HG02840 (cell line): ENCODE data around the gene PAPOLA.
A peak's percentile ranks its signal among the peaks of the same experiment; 100 is the strongest.
"Not testable (repeated sequence)": the region's sequence is repeated elsewhere in the genome, so short reads cannot be mapped to it uniquely, and the experiment has no call there.

Experiments used
- ATAC-seq: cut with Tn5 transposase; IDR thresholded peaks from one replicate; pipeline ENCODE4 v1.9.1; 2021; ENCODE audit warnings: mild to moderate bottlenecking, moderate library complexity, moderate number of reproducible peaks; ENCODE audit not compliant: unreplicated experiment, low FRiP score

Gene PAPOLA

DNA sequence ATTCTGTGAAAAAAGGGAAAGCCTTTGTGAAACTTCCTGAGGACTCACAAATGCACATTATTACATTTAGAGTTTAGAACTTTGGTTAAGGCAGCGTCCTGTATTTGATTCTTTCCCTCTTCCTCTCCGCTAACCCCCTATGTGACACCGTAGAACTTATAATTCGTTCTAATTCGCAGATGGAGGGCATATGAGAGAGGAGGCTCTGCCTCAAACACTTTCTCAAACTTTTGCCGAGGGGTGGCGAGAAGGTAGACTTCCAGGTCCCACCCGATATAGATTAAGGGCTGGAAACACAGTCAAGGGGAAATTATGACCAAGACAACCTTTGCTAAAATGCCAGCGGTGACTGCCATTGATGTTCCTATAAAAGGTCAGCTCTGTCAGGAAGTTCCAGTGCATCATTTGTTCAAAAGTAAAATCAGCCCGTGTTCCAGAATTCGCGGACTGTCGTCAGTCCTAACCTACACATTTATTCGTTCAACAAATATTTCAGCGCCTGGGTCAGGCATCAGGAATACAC is 904 bp upstream of the PAPOLA start:
- ATAC-seq, result no peak

DNA sequence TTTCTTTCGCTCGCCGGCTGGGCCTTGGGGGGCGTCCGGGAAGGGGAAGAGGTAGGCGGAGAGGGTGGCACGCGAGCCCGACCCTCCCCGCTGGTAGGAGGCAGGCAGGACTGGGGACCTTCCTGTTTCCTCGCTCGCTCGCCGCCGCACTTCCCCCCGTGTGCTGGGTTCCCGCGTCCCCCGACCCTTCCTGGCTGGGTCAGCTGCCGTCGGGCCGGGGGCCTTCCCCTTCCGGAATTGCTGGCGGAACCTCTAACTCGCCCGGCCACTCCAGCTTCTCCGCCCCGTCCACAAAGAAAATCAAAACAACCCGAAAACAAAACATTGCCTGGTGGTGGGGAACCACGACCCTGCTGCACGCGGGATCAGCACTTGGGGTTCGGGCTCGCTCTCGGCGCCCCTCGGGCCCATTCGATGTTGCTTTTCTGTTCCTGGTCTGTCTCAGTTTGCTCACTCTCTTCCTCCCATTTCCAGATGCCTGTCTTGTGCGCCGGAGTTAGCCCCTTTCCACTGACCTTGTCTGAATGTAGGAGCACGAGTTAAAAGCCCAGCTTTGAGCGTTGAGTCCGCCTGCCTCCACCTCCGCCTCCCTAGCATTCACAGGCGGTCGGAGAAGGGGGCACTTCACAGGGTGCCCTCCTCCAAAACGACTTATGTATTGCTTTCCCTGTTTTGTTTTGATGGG is 581 bp downstream of the PAPOLA start:
- peak; percentile 33 for ATAC-seq

DNA sequence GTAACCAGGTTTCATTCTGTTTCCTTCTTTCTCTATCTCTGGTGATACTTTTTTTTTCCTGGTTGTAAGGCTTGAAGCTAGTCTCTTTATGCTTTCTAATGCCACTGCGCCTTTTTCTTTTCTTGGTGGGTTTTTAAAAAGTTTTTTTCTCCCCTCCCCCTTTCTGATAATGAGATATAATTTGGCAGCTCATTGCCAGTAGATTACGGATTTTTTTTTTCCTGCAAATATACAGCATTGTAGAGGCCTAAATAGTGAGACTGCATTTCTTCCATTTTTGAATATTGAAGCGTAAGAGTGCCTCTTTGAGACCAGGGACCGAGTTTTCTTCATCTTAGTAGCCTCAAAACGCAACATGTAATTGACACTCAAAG is 1.1 kb downstream of the PAPOLA start:
- no peak for ATAC-seq

DNA sequence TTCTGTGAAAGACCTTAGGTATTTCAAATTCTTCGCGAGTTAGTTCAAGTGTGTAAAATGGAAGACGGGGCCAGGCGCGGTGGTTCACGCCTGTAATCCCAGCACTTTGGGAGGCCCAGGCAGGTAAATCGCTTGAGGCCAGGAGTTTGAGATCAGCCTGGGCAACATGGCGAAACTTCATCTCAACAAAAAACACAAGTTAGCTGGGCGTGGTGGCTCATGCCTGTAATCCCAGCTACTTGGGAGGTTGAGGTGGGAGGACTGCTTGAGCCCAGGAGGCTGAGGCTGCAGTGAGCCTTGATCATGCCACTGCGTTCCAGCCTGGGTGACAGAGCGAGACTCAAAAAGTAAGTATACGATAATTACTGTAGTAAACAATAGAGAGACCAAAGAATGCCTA is 2.2 kb downstream of the PAPOLA start:
- not testable (repeated sequence) for ATAC-seq

DNA sequence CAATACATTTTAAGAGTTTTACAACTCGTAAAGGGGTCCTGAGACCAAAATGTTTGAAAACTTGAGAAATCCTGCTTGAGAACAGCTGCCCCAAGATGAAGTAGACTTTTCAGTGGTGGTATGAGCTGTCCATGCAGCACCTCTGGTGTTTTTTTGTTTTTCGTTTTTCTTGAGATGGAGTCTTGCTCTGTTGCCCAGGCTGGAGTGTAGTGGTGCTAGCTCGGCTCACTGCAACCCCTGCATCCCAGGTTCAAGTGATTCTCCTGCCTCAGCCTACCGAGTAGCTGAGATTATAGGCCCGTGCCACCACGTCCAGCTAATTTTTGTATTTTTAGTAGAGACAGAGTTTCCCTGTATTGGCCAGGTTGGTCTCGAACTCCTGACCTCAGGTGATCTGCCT is 5.5 kb downstream of the PAPOLA start:
- ATAC-seq, result no peak

DNA sequence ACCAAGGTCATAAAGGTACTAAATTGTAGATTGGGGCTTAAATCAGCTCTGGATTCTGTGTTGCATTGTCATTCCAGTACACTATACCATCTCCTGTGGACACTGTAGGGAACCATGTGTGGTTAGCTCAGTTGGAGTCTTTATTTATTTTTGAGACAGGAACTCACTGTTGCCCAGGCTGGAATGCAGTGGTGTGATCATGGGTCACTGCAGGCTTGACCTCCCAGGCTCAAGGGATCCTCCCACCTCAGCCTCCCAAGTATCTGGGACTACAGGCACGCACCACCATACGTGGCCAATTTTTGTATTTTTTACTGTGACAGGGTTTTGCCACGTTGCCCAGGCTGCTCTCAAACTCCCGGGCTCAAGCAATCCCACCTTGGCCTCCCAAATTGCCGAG is 6.7 kb downstream of the PAPOLA start:
- ATAC-seq, result no peak

DNA sequence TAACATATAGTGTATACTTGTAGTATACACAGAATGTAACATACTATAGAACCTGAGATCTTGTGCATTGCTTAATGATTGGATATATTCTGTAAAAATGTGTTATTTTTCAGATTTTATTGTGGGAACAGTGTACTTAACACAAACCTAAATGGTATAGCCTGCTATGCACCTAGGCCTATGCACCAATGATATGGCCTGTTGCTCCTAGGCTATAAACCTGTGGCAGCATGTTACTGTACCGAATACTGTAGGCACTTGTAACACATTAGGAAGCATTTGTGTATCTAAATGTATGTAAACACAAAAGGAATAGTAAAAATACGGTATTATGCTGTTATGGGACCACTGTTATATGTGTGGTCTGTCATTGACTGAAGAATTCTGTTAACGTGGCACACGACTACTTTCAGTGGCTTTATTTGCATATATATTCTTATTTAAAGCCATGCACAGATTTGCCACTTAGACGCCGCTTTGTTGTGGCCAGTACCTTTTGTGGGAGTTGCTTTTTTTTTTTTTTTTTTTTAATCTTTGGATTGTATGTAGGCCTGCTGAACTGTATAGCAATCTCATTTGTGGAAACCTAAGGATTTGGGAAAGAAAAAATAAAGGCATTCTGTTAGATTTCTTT is 7.4 kb downstream of the PAPOLA start:
- no peak for ATAC-seq

DNA sequence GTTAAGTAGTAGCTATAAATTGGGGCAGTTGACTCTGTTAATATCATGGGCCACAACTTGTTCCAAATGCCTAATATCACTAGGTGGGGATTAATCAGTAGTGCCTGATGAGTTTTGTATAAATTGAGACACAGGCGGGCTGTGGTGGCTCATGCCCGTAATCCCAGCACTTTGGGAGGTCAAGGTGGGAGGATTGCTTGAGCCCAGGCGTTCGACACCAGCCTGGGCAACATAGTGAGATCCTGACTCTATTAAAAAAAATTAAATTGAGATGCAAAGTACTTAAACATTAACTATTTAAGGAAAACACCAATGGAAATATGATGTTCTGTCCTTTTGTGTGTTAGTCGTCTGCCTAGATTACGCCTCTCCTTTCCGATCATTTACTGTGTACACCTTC is 9.0 kb downstream of the PAPOLA start:
- no peak for ATAC-seq

DNA sequence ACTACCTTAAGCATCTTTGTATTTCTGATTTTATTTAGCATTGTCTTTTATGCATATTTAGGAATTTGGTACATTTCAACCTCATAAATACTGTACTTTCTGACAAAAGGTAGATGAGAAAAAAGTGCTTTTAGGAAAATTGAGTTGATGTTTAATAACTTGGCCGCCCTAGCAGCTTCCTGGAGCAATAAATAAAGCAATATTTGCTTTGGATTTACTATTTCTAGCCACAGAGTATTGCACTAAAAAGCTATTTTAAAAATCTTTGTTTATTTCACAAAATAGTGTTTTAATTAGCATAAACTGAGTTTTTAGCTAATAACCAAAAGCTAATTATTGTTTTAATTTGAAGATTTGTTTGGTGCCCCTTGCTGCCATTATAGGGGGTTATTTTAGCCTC is 9.5 kb downstream of the PAPOLA start:
- ATAC-seq, result no peak

DNA sequence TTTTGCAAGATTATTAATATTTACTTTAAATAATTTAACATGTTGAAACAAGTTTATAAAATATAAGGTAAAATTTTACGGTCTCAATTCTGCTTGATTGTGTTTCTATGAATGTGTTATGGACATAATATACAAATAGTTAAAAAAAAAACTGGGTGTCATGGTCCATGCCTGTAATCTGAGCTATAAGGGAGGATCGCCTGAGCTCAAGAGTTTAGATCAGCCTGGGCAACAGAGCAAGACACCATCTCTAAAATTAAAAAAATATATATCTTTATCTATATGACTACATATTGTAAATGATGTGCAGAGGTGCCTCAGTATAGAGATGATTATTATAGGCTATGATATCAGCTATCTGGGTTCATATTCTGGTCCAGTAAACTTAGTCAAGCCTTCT is 9.9 kb downstream of the PAPOLA start:
- no peak for ATAC-seq

DNA sequence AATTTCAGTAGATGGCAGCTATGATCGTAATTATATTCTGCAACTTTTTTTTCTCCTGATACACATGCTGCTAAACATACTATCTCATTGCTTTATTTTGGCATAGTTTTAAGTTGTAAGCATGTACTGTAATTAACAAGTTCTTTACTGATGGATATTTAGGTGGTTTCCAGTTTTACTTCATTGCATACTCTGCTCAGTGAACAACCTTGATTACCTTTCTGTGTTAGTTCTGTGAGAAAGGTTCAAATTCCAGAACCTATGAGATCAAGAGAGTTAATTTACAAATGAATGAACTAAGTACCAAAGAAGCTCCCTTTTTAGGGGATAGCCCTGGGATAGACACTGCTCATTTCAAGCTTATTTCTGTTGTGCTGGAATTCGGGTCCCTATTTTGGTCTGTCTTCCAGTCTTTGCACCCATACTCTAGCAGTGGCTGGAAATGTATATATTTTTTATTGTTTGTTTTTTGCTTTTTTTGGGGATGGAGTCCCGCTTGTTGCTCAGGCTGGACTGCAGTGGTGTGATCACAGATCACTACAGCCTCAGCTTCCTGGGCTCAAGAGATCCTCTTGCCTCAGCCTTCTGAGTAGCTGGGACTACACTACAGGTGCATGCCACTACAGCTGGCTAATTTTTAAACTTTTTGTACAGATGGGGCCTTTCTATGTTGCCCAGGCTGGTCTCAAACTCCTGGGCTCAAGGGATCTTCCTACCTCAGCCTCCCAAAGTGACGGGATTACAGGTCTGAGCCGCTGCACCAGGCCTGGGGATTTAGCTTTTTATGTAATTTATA is 10.6 kb downstream of the PAPOLA start:
- ATAC-seq, result no peak

DNA sequence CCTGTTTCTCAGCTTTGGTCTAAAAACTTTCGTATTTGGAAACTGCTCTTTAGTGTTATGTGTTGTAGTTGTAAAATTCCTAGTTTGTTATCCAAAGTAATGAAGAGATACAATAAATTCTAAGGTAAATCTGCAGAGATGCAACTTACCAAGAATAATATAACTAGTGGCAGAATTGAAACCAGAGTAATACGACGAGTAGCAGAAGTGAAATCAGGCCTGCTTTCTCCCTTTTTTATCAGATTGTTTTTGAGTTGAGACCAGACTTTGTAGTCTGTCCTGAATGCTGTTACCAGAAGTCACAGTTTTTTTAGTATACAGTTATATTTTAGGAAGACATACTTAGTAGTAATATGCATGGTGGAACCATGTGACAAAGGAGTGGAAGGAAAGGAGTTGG is 12.5 kb downstream of the PAPOLA start:
- ATAC-seq, result no peak

DNA sequence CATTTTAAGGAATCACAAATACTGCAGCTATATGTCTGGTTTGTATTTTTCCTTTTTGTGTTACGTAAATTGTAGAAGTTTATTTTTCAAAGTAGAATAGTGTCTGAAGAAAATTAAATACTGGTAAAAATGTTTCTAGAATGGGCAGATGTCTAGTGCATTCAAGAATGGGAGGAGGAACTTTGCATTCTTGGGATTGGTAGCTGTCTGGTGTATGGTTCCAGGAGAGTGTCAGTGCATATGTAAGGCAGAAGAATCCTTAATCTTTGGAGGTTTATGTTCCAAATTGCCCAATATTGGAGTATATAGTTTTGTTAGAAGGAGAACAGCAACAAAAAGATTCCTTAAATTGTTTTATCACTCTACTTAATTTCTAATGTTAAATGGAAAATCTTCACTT is 13.5 kb downstream of the PAPOLA start:
- ATAC-seq, result no peak

DNA sequence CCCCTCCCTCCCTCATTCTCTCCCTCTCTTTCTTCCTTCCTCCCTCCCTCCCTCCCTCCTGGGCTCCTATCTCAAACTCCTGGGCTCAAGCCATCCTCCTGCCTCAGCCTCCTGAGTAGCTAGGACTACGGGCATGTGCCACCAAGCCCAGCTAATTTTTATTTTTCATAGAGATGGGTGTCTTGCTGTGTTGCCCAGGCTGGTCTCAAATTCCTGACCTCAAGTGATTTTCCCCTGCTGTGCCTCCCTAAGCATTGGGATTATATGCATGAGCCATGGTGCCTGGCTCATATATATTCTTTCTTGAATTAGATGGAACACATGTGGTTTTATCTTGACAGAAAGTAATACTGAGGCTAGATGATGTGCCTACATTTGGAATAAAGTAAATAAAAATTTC is 14.2 kb downstream of the PAPOLA start:
- ATAC-seq, result no peak

DNA sequence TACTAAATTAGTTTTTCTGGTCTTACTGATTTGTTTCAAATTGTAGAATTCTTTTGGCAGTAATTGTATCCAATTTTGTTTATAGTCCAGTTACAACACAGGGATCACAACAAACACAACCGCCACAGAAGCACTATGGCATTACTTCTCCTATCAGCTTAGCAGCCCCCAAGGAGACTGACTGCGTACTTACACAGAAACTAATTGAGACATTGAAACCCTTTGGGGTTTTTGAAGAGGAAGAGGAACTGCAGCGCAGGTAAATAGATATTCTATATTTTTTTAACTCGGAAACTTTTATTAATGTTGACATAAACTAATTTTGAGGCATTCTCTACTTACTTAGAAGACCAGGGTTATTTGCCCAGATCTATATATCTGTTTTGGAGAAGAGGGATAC is 17.8 kb downstream of the PAPOLA start:
- no peak for ATAC-seq

DNA sequence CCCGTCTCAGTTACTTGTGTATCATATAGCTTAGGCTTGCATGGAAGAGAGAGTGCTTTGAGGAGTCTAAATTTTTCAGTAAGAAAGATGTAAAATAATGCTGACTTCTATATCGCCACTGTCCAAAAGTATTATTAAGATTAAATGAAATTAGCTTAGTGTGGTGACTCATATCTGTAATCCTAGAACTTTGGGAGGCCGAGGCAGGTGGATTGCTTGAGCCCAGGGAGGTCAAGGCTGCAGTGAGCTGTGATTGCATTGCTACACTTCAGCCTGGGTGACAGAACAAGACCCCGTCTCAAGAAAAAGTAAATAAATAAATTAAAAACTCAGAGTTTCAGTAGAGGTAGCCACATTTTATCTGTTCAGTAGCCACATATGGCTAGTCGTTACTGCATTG is 23.3 kb downstream of the PAPOLA start:
- no peak for ATAC-seq

DNA sequence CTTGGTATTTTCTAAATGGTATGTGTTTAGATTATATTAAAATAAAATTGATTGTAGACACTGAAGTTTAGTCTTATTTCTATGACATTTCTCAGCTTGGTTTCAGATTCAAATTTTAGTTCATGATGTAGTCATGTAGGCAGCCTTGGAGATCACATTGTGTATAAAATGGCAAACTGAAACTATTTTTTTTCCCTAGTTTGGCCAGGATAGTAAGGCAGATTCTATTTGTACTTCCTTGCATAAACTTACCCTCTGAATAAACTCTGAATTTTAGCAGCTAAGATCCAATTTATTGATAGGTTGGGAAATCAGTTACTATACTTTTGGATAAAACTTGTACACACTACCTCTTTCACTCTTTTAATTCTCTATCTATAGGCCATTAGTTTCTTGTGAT is 30.4 kb downstream of the PAPOLA start:
- no peak for ATAC-seq

DNA sequence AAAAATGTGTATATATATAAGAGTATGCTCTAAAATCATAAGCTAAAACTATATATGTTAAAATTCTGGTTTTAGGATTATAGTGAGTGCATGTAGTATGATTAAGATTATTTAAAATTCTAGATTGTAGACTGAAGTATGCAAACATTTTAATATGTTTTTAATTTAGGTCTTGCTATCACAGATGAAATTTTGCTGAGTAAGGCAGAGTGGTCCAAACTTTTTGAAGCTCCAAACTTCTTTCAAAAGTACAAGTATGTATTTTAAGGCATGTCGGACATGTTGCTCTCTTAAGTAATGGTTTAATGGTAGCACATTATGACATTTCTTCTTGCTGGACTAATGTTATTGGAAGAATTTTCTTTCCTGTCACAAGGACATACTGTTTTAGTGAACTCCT is 34.6 kb downstream of the PAPOLA start:
- no peak for ATAC-seq

DNA sequence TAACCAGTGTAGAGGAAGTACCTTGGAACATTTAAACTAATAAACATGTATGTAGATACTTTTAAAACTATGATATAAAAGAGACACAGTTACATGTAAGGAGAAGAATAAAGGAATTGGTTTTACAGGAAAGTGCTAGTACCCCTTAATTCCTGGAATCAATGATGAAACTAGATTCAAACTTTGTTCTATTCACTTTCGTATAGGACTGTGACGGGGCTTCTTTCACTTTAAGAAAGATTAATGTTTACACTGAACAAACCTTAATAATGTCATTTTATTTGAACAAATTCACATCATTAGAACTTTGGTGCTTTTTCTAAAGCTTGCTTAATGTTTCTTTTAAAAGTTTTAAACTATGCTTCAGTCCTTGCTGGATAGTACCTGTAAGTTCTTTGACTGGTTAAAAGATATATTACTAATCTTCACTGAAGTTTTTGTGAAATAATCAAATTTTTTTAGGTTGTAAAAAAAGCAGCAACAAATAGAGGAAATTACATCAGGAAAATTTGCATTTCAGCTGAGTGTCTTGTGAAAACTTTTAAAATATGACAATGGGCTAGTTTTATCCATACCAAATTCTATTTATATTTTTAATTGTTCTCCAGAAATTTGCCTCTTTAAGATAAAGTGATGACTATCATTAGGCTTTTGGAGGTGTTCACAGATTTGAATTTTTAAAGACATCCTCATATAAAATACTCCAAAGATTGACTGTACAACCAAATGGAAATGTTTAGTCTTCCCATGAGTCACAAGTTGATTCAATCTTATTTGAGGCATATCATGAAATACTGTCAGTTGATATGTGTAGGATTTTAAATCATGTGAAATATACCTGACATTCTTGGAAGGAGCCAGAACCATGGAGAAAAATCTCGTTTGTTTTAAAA is 36.2 kb downstream of the PAPOLA start:
- ATAC-seq, result no peak

DNA sequence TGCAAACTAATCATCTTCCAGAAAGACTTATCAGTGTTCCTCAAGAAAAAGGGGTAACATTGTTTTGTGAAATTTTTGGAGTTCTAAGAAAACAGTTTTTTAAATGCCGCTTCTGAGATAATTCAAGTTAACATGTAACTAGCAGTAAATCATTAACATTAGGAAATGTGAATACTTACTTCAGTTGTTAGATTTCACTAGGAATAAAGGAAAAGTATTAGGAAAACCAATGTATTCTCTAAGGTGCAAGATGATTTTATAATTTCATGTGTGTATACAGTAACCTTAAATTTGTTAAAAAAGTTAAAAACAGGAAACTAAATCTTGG is 36.8 kb downstream of the PAPOLA start:
- ATAC-seq, result no peak
